ELF-1 (cell line): ENCODE data around the gene ADAM19.

Experiments
- DNase-seq: peaks from one replicate; pipeline ENCODE4 v3.0.0-alpha.2; 2016; ENCODE audit warnings: low read depth, low spot score

The ADAM19 gene

GRCh38 chr5:157544623-157544989 is 31.0 kb downstream of the ADAM19 start:
- DNase-seq = no peak

- DNase-seq = no peak
Measured at GRCh38 chr5:157543825-157544622, 31.6 kb downstream of the ADAM19 start.

DNA sequence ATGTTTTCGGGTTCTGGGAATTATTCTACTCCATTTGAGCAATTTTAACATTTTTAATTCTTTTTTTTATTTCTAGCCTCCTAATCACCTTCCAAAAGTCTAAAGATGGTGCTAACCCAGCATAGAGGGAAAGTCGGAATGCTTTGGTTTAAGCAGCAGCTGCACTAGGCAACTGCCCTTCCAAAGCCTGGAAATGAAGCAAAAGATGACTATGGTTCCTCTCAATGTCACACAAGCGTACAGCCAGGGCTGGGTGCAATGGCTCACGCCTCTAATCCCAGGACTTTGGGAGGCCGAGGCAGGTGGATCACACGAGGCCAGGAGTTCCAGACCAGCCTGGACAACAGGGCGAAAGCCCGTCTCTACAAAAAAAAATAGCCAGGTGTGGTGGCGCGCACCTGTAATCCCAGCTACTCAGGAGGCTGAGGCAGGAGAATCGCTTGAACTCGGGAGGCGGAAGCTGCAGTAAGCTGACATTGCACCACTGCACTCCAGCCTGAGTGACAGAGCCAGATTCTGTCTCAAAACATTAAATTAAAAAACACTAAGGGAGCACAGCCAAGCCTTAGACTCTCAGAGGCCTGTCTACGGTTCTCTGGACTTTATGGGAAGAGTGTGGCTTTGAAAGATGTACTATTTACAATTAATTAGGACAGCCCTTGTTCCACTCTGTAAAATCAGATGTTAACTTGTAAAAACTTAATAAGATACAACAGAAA is 33.1 kb downstream of the ADAM19 start:
- no peak for DNase-seq

GRCh38 chr5:157541447-157542118 is 34.0 kb downstream of the ADAM19 start:
- no peak for DNase-seq

- no peak for DNase-seq
Measured at GRCh38 chr5:157540707-157541446, 34.7 kb downstream of the ADAM19 start.

- DNase-seq = no peak
Measured at GRCh38 chr5:157540124-157540523, 35.5 kb downstream of the ADAM19 start.

GRCh38 chr5:157539503-157540022 is 36.0 kb downstream of the ADAM19 start:
- no peak for DNase-seq

DNA sequence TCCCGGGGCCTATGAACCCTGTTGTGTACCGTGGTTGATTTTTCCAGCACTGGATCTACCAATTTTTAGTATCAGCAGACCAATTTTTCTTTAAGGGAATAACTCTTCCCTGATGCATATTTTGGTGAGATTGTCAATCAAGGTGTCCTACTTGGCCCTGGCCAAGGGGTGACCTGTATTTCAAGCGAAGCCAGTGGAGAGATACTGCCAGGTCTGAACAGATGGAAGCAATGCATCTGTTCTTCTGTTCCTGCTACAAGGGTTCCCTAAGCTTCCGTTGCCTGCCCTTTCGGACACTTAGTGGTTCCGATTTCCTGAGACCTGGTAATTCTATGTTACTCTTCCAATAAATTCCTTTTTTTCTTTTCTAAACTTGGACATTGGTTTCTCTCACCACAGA is 37.3 kb downstream of the ADAM19 start:
- no peak for DNase-seq

DNA sequence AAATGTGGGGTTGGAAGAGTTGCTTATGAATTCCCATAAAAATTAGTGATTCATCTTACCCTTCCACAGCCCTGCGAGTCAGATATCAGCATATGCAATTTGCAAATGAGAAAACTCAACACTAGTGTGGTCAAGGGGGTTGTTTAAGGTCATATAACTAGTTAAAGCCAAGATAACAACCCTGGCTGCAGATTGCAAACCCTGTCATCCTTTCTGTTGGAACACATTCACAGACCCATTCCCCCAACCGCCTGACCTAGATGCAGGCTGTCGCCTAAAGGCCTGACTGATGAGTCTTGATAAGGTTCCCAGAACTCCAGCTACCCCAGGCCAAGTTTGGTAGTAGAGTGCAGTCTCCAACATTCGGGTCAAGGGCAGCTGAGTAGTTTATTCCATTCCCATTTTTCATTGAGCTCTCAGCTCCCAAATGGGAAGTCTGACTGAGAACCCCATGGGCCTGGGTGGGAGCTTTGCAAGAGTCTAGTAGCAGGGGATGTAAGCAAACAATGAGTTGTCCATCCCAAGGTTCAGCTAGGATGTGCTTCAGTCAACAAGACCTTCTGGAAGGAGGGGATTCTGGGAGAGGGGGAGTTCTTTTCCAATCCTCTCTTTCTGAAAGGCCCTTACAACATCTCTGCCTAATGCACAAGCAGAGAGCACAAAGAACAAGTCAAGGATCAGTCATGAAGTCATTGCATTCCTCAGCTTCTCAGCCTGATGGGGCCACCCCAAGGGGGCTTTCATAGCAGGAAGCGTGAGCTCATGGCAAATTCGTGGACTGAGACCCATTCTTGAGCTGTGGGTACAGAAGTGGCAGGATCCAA is 40.3 kb downstream of the ADAM19 start:
- no peak for DNase-seq

DNA sequence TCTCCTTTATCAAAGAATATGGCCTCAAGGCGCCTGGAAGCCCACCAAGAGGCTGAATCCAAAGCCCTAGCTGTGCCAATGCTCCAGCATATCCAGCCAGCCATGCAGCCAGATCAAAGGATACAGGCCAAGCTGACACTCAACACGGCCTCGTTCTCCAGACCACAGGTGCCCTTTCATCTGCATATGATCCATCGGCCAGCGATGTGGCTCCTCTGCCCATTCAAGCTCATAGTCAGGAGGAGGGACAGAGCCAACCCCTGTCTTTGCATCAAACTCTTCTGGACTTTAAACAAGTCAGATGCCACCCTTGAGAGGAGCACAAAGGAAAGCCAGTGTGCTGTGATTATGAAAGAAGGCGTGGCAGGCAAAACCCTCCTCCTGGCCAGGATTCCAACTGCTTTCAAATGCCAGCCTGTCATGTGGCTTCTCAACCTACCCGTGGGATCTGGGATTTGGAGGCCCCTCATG is 42.5 kb downstream of the ADAM19 start:
- no peak for DNase-seq

DNA sequence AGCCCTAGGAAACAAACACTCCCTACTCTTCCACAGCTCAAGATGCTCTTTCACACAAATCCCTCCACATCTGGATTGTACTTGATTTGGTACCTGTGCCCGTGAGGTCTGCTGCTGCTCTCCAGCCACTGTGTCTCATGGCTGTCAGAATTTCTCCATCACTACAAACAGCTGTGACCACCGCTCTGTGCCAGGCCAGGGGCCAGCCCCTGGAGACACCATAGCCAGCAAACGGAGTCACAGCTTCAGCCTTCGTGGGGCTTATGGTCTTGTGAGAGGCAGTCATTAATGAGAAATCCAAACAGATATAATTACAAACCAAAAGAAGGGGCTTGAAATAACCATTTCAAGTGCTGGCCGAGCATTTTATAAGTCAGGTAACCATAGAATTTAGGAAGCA is 43.6 kb downstream of the ADAM19 start:
- DNase-seq = no peak

DNA sequence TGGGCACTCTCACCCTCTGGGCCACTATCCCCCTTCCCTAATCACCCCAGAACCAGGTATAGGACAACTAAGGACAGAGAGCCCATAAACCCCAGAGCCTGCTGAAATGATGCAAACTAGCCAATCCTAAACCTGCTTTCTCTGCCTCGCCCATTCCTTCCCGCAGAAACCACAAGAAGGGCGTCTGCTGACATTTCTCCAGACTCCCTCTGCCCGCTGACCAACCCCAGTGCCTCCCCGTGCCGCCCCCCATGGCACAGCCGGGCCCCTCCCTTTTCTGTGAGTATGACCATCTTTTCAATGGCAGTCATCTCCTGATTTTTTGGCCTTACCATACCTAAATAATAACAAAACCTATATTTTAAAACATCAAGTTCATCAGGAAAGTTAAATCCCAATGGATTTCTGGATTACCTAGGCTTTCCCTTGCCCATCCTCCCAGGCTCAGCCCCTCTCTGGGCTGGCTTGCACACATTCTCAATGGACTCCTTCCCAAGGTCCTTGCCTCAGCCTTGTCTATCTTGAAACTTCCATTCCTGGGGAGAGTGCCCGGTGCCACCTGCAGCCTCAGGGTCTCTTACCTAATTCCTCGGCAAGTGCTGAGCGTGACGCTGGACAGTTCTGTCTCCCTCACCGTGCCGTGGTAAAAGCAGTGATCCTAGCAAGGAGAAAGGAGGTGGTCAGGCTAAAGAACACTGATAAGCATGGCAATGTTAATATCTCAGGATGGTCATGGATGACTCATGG is 45.2 kb downstream of the ADAM19 start:
- DNase-seq = no peak

DNA sequence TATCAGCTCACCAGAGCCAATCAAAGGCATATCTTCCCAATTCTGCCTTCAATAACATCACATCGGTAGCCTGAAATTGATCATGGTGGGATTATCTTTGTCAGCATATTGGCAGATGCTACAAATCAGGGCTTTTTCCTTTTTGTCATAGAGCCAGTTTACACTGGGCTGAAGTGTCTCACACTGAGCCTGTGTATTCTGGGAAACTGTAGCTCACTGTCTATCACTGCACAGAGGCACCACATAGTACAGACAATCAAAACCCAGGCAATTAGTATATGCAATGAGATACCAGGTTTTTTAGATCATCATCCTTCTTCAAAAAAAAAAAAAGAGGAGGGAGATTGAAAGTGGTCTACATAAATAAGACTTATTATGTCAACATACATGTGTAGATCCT is 46.6 kb downstream of the ADAM19 start:
- no peak for DNase-seq

DNA sequence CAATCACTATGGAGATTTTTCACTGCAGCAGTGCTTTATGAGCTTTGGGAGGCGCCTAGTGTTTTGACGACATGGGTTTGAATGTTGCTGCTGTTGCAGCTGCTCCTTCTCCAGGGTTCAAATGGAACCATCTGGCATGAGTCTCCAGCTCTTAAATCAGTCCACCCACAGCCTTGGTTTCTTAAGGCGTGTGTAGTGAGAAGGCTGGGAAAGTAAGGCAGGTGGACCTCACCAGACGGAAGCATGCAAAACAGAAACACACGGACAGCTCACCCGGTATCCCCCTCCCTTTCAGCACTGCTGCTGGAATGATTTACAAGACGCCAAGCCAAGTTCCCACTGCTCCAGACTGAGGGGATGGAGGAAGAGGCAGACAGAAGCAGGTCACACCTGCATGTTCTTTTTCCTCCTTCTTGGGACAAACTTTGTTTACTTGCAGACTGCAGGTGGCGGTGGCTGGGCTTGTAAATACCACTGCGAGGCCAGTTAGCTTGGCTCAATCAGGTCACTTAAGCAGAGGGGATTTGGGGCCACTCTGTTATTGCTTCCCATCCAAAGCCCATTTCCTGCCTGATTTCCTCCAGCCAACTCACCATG is 47.4 kb downstream of the ADAM19 start:
- peak; percentile 22 for DNase-seq

DNA sequence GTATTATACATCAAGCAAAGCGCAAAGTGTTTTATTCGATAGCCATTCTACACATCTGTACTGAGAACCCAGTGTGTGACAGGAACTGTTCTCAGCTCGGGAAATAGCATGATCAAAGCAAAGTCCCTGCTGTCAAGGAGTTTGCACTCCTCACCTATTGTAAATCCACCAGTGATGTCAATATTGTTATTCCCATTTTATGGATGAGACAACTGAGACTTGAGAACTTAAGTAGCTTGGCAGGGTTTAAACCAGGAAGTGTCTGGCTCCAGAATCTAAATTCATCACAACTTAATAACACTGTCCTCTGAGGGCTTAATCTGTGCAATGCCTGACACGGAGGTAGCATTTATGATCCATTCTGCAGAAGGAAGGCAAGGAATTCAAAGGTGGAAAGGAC is 50.7 kb downstream of the ADAM19 start:
- no peak for DNase-seq

DNA sequence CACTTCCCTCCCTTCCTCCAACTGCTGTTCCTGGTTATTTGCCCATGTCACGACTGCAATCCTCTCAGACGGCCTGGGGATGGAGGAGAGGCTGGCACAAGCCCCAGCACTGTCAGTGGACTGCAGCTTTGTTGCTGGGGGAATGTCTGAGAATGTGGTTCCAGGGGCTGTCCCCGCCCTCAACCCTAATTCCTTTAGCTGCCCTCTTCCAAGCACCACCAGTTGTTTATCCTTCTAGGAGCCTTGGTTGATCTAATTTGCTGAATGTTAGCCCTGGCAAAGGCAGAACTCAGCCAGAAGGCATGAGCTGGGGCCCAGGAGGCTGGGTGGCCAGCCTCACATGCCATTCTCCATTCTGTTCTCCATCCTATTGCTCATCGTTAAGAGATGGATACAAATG is 51.6 kb downstream of the ADAM19 start:
- DNase-seq = no peak

DNA sequence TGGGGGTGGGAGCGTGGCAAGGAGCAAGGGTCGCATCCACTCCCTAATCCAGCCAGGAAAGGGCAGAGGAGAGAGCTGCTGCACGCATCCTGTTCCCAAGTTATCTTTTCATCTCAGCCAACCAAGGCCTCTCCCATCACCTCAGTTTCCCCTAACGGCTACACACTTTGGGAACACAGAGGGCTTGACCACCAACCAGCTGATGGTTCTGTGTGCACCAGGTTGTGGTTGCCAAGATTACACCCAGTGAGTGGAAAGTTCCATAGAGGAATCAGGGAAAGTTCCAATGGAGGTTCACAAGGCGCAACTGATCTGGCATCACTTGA is 53.9 kb downstream of the ADAM19 start:
- no peak for DNase-seq

DNA sequence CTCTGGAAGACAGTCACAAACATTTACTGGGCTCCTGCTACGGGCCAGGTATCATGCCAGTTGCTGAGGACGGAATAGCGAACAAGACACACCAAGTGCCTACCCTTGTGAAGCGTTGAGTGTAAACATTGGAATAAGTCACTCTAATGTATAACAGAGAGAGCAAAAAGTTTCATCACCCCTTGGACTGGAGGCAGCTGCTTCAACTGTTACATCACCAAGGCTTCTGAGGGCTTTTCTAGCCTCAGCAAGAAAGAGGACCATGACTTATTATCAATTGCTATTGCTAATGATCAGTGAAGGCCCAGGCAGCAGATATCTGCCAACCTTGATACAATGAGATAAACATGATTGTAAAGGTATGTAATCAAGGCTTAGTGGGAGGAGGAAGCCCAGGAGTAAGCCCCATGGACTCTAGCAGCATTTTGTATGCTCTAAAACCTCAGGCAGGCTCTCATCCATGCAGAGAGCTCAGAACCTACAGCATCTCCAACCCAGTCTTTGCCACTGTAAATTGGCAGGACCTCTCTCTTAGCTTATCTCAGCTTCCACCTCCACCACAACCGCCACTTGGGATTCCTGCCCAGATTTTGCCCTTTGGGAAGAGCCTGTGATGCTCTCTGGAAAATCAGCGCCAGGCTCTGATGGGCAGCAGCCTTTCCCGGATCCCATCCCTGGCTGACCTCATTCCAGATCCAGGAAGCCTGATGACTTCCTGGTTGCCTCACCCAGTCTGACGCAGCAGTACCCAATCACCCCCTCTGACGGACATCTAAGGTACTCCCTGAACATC is 54.5 kb downstream of the ADAM19 start:
- DNase-seq = no peak
